Mucosa of rectum (tissue), 2 donors: Measurements from ENCODE around the gene KRT79.
"Not testable (repeated sequence)": the region's sequence is repeated elsewhere in the genome, so short reads cannot be mapped to it uniquely, and the experiment has no call there.

Experiments used
- H3K27ac ChIP-seq, 2 donors: one replicate each; pipeline ENCODE4 v1.7.0; 2013; ENCODE audit warnings: inconsistent platforms in 2 of 2, low read depth in 2 of 2, low read length in 2 of 2
- H3K27me3 ChIP-seq, 2 donors: one replicate each; pipeline ENCODE4 v1.7.0; 2013; ENCODE audit warnings: low read length in 2 of 2; ENCODE audit not compliant: control insufficient read depth in 2 of 2, insufficient read depth in 2 of 2
- H3K36me3 ChIP-seq, 2 donors: one replicate each; pipeline ENCODE4 v1.7.0; 2013; ENCODE audit warnings: low read length in 2 of 2; ENCODE audit not compliant: control insufficient read depth in 2 of 2, insufficient read depth in 2 of 2
- H3K4me1 ChIP-seq, 2 donors: one replicate each; pipeline ENCODE4 v1.7.0; 2013; ENCODE audit warnings: low read length in 2 of 2, mild to moderate bottlenecking in 1 of 2; ENCODE audit not compliant: control insufficient read depth in 2 of 2, insufficient read depth in 2 of 2
- H3K4me3 ChIP-seq, 2 donors: one replicate each; pipeline ENCODE4 v1.7.0; 2013; ENCODE audit warnings: low read length in 2 of 2
- H3K9ac ChIP-seq, 2 donors: one replicate each; pipeline ENCODE4 v1.7.0; 2013; ENCODE audit warnings: low read length in 2 of 2, low read depth in 1 of 2, mild to moderate bottlenecking in 1 of 2
- H3K9me3 ChIP-seq, 2 donors: one replicate each; pipeline ENCODE4 v1.7.0; 2013; ENCODE audit warnings: low read length in 2 of 2; ENCODE audit not compliant: control insufficient read depth in 2 of 2
- donor health status: healthy.
- donor health status: Normal muscosa, but diverticular disease.

The KRT79 gene

GRCh38 chr12:52860102-52860823 is 26.2 kb upstream of the KRT79 start:
- Histone ChIP-seq H3K4me3 (no peak overlapping the region), H3K27me3 (no peaks in the 10 kb centered on the region), H3K27ac (no peak overlapping the region)

GRCh38 chr12:52857500-52857899 is 23.4 kb upstream of the KRT79 start:
- no peak overlapping the region for H3K9ac ChIP-seq
- H3K4me3 ChIP-seq, result no peak overlapping the region
- H3K4me1 ChIP-seq, result no peaks in the 10 kb centered on the region
- H3K9me3 ChIP-seq, result no peaks in the 10 kb centered on the region
- no peaks in the 10 kb centered on the region for H3K36me3 ChIP-seq
- H3K27ac ChIP-seq, result no peak overlapping the region
- H3K27me3 ChIP-seq, result peaks cover 0 to 4% of the 10 kb centered on the region in 2 donors

More at GRCh38 chr12:52860102-52860823, 26.2 kb upstream of the KRT79 start:
- Histone ChIP-seq H3K4me1 (no peaks in the 10 kb centered on the region), H3K36me3 (no peaks in the 10 kb centered on the region), H3K9me3 (no peaks in the 10 kb centered on the region), H3K9ac (no peak overlapping the region)

GRCh38 chr12:52856787-52857186 is 22.7 kb upstream of the KRT79 start:
- H3K36me3 ChIP-seq, result no peaks in the 10 kb centered on the region
- no peak overlapping the region for H3K9ac ChIP-seq
- H3K4me1 ChIP-seq, result no peaks in the 10 kb centered on the region

GRCh38 chr12:52856077-52856476 is 22.0 kb upstream of the KRT79 start:
- H3K36me3 ChIP-seq, H3K27me3 ChIP-seq, H3K4me1 ChIP-seq, H3K9ac ChIP-seq, H3K9me3 ChIP-seq, H3K4me3 ChIP-seq, H3K27ac ChIP-seq: not testable (repeated sequence)

More at GRCh38 chr12:52856787-52857186, 22.7 kb upstream of the KRT79 start:
- Histone ChIP-seq H3K27ac (no peak overlapping the region), H3K4me3 (no peak overlapping the region), H3K27me3 (peaks cover 0 to 4% of the 10 kb centered on the region in 2 donors), H3K9me3 (no peaks in the 10 kb centered on the region)

GRCh38 chr12:52851787-52852186 is 17.7 kb upstream of the KRT79 start:
- Histone ChIP-seq H3K27ac (no peak overlapping the region), H3K4me1 (no peaks in the 10 kb centered on the region), H3K9me3 (no peaks in the 10 kb centered on the region), H3K27me3 (peaks cover 0 to 4% of the 10 kb centered on the region in 2 donors), H3K4me3 (no peak overlapping the region), H3K9ac (no peak overlapping the region), H3K36me3 (no peaks in the 10 kb centered on the region)

- Histone ChIP-seq H3K27ac (no peak overlapping the region), H3K4me3 (no peak overlapping the region), H3K9ac (no peak overlapping the region), H3K36me3 (no peaks in the 10 kb centered on the region), H3K4me1 (no peaks in the 10 kb centered on the region), H3K9me3 (no peaks in the 10 kb centered on the region), H3K27me3 (peaks cover 0 to 4% of the 10 kb centered on the region in 2 donors)
Observed at GRCh38 chr12:52850681-52851080, 16.6 kb upstream of the KRT79 start.

GRCh38 chr12:52849511-52849910 is 15.4 kb upstream of the KRT79 start:
- H3K9ac ChIP-seq, result no peak overlapping the region
- H3K27ac ChIP-seq, result no peak overlapping the region
- no peak overlapping the region for H3K4me3 ChIP-seq
- no peaks in the 10 kb centered on the region for H3K36me3 ChIP-seq
- H3K9me3 ChIP-seq, result no peaks in the 10 kb centered on the region
- no peaks in the 10 kb centered on the region for H3K4me1 ChIP-seq
- H3K27me3 ChIP-seq, result peaks cover 0 to 4% of the 10 kb centered on the region in 2 donors

- H3K27me3 ChIP-seq, result peaks cover 0 to 4% of the 10 kb centered on the region in 2 donors
- H3K36me3 ChIP-seq, result no peaks in the 10 kb centered on the region
- H3K9ac ChIP-seq, result no peak within 1 kb of the TSS
- no peaks in the 10 kb centered on the region for H3K4me1 ChIP-seq
- no peak within 1 kb of the TSS for H3K4me3 ChIP-seq
- H3K27ac ChIP-seq, result no peak within 1 kb of the TSS
- H3K9me3 ChIP-seq, result no peaks in the 10 kb centered on the region
Observed at GRCh38 chr12:52848661-52849255, 14.6 kb upstream of the KRT79 start, which contains the start of gene KRT78. Gene KRT78 (minus strand): TSS chr12:52848994. CDS start chr12:52848930, 64 bp downstream.

GRCh38 chr12:52847335-52848102 is 13.4 kb upstream of the KRT79 start:
- no peaks in the 10 kb centered on the region for H3K9me3 ChIP-seq
- no peak overlapping the region for H3K27ac ChIP-seq
- H3K27me3 ChIP-seq, result no peaks in the 10 kb centered on the region
- H3K4me1 ChIP-seq, result no peaks in the 10 kb centered on the region
- no peak overlapping the region for H3K9ac ChIP-seq
- no peak overlapping the region for H3K4me3 ChIP-seq
- H3K36me3 ChIP-seq, result no peaks in the 10 kb centered on the region

GRCh38 chr12:52846356-52846970 is 12.4 kb upstream of the KRT79 start:
- H3K27me3 ChIP-seq, result no peaks in the 10 kb centered on the region
- no peaks in the 10 kb centered on the region for H3K4me1 ChIP-seq
- no peak overlapping the region for H3K9ac ChIP-seq
- H3K4me3 ChIP-seq, result no peak overlapping the region
- no peak overlapping the region for H3K27ac ChIP-seq
- no peaks in the 10 kb centered on the region for H3K36me3 ChIP-seq
- H3K9me3 ChIP-seq, result no peaks in the 10 kb centered on the region
